Activated CD4-positive, alpha-beta T cell treated with anti-CD3 and anti-CD28 coated beads for 24 hours (primary cell): ENCODE measurements around the gene FBXL15.
A peak's percentile ranks its signal among the peaks of the same experiment; 100 is the strongest.

Source experiments
- DNase-seq, 2 donors: peaks; one replicate each; pipeline ENCODE4 v3.0.0-alpha.2; 2020; ENCODE audit warnings: low read depth in 2 of 2

Gene FBXL15, protein sequence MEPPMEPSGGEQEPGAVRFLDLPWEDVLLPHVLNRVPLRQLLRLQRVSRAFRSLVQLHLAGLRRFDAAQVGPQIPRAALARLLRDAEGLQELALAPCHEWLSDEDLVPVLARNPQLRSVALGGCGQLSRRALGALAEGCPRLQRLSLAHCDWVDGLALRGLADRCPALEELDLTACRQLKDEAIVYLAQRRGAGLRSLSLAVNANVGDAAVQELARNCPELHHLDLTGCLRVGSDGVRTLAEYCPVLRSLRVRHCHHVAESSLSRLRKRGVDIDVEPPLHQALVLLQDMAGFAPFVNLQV

DNA sequence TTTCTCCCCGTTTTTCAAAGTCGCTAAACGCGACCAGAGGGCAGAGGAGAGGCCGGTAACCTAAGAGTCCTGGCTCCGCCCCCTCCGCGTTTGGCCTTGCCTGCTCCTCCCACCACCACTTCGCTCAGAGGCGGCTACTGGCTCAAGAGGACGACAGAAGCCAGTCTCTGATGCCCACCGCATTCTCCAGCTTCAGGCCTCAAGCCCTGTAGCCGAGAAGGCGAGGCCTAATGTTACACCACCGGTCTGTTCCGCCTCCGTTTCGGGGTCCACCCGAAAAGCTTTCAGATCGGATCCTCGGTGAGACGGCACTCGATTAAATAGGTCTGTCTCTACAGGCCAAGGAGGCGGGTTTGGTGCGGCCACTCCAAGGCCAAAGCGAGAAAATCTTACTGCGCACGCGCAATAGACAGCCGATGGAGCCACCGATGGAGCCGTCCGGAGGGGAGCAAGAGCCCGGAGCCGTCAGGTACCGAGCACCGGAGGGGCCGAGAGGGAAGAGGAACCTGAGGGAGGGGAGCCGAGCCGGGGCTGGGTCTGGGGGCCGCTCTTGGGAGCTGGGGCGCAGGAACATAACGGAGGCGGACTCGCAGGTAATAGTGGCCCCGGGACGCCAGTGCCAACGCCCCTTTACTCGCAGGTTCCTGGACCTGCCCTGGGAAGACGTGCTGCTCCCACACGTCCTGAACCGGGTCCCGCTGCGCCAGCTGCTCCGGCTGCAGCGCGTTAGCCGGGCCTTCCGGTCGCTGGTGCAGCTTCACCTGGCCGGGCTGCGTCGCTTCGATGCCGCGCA is at the start of gene FBXL15:
FBXL15 (plus strand) TSS at position 123 of the 793 bp plus-strand sequence; CDS start at position 417, 294 bp downstream.
- peak; percentile 94 to 96 for DNase-seq

DNA sequence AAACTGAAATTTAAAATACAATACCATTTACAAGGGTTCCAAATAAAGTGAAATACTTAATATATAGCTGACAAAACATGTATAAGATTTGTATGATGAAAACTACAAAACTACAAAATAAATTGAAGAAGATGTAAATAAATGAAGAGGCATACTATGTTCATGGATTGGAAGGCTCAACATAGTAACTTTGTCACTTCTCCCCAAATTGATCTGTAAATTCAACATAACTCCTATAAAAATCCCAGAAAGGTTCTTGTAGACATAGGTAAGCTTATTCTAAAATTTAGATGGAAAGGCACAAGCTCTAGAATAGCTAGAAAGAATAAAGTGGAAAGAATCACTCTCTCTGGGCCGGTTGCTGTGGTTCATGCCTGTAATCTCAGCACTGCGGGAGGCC is 49.3 kb upstream of the FBXL15 start:
- no peak for DNase-seq

DNA sequence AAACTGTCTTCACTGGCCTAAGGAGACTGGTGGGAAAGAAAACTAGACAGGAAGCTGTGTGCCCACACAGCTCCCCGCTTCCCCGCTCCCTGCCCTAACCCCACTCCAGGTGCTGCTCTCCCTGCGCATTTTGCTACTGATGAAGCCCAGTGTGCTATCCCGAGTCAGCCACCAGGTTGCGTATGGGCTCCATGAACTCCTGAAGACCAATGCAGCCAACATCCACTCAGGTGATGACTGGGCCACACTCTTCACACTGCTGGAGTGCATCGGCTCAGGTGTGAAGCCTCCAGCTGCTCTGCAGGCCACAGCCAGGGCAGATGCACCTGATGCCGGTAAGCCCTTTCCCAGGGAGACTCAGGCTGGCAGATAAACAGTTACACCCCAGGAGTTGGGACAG is 45.4 kb upstream of the FBXL15 start:
- DNase-seq, result no peak

DNA sequence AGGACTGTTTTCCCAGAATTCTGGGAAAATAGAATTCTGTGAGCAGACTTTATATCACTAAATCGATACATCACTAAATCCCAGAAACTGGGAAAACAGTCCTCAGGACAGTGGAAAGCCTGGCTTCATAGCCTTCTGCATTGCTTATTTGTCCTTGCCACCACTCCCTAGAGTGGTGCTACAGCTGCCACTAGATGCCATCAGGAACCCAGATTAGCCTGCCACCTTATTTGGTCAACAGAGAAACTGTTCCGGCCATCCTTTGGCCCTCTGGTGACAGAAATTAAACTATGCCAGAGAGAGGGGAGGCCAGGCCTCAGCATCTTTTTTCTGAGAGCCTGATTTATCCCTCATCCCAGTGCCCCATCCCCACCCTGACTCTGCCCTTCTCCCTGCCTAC is 44.8 kb upstream of the FBXL15 start:
- no peak for DNase-seq

DNA sequence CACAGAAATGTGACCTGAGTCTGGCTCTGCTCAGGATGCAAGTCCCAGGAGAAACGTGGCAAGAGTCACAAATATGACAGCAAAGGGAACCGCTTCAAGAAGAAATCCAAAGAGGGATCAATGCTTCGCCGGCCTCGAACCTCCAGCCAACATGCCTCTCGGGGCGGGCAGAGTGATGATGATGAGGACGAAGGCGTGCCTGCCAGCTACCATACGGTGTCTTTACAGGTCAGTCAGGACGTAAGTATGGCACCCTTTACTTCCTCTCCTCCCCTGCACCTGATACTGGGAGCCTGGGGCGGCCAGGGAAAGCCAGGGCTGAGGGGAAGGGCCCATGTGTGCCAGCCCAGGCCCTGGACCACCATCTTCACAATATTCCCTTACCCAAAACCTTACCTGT is 43.7 kb upstream of the FBXL15 start:
- DNase-seq, result no peak

DNA sequence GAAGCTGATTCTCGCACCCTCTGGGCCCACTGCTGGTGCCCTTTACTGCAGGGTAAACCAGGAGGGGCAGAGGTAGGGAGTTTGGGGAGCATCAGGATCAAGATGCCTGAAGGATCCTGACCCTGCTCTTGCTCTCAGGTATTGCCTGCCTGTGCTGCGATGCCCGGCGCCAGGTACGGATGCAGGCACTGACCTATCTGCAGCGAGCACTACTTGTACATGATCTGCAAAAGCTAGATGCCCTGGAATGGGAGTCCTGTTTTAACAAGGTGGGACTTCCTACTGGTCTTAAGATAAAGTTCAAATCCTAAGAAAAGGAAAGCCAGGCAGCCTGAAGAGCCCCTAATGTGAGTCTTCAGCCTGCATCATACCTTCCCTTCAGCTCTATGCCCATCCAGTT is 41.3 kb upstream of the FBXL15 start:
- DNase-seq, result no peak

DNA sequence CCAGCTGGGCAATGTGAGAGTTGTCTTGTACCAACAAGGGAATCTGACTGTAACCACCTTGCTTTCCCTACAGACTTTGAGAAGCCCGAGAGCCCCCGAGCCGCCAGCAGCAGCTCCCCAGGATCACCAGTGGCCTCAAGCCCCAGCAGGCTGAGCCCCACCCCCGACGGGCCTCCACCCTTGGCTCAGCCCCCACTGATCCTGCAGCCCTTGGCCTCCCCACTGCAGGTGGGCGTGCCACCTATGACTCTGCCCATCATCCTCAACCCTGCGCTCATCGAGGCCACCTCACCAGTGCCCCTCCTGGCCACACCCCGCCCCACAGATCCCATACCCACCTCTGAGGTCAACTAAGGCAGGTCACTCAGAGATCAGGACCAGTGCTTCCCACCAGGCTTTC is 38.7 kb upstream of the FBXL15 start:
- DNase-seq, result no peak

DNA sequence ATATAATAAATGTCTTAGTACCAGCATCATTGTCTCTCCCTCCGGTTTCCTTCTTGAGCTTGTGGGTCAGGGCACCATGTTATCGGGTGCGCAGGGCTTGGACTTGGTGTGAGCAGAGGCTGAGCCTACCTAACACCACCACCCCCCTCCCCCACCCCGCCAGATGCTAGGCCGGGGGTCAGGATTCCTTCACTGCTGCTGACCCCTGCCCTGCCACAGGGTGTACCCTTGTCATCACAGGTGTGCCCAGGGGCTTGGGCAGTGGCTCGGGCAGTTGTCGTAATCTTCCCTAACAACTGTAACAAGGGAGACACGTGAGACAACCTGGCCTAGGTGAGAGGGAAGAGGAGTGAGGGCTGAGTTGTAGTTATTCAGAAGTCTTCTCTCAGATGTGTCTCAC is 37.8 kb upstream of the FBXL15 start:
- DNase-seq, result no peak

DNA sequence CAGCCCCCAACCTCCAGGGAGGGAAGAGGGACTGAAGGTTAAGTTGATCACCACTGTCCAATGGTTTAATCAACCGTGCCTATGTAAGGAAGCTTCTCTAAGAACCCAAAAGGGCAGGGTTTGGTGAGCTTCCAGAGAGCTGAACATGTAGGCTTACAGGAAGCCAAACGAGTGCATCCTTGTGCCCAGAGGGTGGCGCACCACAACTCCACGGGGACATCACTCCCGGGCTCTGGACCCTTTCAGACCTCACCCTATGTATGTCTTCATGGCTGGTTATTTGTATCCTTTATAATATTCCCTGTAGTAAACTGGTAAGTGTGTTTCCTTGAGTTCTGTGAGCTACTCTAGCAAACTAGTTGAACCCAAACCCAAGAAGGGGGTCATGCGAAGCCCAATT is 36.6 kb upstream of the FBXL15 start:
- no peak for DNase-seq

DNA sequence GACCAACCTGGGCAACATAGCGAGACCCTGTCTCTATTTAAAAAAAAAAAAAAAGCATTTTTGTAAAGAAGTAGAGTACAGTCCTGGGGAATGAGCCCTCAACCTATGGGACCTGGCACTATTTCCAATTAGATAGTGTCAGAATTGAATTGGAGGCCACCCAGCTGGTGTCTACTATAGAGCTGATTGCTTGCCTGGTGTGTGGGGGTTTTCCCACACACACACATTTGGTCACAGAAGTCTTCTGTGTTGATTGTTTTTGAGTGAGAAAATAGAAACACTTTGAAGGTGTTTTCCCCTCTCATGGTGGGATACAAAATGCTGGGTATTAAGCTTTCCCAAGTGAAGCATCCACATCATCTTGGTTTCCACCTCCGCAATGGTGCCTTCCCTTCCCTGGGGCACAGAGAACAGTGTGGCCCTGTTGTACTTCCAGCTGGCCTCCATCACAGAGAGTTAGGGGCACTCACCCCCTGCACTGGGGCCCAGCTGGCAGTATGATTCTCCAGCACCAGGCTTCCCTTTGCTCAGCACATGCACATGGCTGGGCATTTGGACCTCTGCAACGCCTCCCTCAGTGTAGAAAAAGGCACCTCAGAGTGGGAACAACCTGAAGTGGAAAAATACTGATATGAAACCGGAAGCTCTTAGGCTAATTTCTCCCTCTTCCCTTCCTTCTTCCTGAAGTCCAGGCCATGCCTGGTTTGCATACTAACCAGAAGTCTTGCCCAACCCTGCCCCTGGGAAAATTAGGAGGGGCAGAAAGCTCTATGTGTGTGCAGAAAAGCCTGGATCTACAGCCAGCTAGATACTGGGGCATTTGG is 35.8 kb upstream of the FBXL15 start:
- DNase-seq, result no peak

DNA sequence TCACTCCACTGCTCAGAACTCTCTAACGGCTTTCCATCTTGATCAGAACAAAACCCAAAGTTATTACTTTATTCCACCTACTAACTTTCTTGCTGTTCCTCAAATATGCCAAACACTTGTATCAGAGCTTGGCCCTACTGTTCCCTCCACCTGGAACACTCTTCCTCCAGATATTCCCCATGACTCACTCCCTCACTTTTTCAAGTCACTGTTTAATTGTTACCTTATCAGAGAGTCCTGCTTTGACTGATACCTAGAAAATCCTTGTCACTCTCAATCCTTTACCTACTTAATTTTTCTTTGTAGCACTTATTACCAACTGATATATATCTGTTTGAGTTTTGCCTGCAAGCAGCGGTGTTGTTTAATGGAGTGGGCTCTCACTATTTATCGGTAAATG is 30.7 kb upstream of the FBXL15 start:
- no peak for DNase-seq

DNA sequence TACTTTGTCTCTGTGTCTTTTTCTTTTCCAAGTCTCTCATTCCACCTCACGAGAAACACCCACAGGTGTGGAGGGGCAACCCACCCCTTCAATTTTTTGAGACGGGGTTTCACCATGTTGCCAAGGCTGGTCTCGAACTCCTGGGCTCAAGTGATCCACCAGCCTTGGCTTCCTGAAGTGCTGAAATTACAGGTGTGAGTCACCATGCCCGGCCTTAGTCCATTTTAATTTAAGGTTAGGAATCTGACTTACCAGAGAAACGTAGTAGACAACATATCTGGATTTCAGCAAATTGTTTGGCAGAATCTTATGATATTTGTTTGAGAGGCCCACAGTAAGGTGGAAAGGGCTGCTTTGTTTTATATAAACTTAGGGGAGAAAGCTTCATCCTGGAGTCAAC is 28.3 kb upstream of the FBXL15 start:
- DNase-seq, result no peak

DNA sequence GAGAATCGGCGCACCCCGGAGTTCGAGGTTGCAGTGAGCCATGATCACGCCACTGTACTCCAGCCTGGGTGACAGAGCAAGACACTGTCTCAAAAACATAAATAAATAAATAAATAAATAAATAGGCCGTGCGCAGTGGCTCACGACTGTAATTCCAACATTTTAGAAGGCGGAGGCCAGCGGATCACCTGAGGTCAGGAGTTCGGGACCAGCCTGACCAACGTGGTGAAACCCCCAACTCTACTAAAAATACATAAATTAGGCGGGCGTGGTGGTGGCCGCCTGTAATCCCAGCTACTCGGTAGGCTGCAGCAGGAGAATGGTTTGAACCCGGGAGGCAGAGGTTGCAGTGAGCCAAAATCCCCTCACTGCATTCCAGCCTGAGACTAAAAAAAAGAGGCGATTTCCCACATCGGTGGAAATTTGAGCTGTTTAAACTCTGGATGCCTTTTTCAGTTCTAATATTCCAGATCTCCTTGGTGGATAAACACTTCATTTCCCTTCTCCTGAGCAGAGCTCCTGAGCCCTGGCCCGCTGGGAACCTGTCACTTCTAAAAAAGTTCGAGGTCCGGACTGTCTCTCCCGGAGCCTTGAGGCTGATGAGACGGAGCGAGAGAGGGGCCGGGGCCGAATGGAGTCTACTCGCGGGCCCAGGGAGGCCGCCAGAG is 27.1 kb upstream of the FBXL15 start:
- no peak for DNase-seq

DNA sequence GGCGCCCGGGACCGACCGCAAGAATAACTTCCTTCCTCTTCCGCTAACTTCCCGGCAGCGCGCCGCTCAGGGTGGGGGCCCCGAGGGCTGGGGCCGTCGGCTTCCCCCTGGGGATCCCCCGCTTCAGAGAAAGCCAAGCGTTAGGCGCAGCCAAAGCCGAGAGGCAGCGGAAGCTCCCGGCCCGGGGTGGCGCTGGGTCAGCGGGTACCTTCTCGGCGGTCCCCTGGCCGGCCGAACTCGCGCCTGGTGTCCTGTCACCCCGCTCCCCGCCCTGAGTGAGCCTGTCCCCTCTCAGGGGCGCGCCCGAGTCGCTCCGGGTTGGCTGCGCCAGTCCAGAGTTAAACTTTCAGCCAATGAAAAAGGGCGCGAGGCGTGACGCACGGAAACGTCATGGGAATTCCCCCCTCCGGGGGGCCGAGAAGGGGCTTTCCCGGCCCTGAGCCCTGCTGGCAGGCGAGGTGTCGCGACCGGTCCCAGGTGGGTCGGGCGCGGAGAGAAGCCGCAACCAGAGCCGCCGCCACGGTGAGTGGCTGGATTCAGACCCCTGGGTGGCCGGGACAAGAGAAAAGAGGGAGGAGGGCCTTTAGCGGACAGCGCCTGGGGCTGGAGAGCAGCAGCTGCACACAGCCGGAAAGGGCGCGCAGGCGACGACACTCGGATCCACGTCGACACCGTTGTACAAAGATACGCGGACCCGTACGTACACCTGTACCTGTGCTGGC is 26.4 kb upstream of the FBXL15 start:
- peak; percentile 93 to 97 for DNase-seq

DNA sequence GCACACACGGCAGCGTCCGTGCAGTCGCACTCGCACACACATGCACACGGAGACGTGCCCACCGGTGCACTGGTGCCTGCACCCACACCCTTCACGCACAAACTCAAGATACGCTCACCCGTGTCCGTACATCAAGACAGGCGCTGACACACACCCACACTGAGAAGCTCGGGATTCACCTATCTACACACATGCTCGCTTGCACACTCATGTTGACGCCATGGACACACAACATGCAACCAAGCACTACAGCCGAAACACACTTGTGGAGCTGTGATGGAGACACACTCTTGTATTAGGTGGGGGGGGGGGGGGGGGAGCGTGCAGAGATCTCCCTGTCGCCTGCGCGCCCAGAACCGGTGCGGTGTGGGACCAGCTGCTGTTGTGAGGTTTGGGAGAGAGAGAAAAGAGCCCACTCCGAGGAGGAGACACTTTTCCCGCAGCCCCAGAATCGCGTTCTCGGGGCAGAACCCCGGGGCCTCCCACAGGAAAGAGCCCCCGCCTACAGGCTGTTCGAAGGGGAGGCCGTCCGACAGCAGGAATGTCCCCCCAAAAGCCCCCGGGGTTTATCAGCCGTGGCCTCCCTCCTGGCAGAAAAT is 25.7 kb upstream of the FBXL15 start:
- DNase-seq, result peak in 1 of 2 donors; percentile 43

DNA sequence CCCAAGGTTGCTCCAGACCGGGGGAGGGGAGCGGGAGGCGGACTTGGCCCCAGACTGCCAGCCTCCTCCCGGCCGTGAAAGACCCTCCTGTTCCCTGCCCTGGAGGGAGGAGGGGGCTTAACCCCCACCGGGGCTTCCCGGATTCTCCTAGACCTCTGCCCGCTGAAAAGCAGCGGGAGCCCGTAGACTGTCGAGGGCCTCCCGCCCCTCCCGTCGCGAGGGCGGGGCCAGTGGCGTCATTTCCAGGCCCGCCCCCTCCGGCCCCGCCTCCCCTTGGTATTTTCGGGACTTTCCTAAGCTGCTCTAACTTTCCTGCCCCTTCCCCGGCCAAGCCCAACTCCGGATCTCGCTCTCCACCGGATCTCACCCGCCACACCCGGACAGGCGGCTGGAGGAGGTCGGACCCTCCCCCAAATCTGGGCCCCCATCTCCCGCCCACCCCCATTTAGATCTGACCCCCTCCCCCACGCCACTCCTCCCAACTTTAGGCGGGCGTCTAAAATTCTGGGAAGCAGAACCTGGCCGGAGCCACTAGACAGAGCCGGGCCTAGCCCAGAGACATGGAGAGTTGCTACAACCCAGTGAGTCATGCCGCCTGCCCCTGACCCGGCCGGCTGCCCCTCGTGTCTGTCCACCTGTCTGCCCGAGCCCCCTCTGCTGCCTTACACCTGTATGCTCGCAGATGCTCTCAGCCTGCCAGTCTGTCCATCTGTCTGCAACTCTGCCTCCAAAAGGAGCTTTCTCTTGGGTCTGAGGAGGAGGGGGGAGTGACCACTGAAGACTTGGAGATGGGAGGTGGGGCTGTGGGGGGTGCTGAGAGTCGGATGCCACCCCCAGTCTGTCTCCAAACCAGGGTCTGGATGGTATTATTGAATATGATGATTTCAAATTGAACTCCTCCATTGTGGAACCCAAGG is 25.0 kb upstream of the FBXL15 start, which contains the start of gene NFKB2:
NFKB2 (plus strand) TSS at position 306 of the 917 bp plus-strand sequence; CDS start at position 561, 255 bp downstream.
- peak; percentile 85 to 87 for DNase-seq

DNA sequence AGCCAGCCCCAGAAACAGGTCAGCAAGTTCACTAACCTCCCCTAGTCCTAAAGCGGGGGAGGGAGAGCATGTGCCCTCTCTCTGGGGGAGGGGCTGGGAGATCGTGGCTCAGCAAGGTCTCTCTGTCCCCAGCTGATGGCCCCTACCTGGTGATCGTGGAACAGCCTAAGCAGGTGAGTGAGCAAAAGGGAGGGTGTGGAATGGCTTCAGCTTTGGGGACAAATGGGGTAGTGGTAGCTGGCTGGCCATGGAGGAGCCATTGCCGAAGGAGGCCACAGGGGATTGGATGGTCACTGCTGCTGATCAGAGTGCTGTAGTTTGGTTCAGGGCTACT is 24.4 kb upstream of the FBXL15 start:
- DNase-seq, result no peak

DNA sequence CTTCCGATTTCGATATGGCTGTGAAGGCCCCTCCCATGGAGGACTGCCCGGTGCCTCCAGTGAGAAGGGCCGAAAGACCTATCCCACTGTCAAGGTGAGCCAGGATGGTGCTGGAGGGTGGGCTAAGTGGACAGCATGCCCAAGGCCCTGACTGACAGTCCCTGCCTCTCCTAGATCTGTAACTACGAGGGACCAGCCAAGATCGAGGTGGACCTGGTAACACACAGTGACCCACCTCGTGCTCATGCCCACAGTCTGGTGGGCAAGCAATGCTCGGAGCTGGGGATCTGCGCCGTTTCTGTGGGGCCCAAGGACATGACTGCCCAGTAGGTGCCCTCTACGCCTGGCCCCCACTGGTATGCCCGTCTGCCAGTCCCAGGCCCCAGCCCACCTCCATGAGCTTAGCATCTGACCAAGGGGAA is 23.9 kb upstream of the FBXL15 start:
- no peak for DNase-seq
